Right ventricle myocardium superior (tissue), 1 donor: Measurements from ENCODE around the gene DMD. TPM values are rescaled to one million over a fixed set of nuclear protein-coding genes. Genes with fewer than 3 reads are reported as not detected.
"Not testable (repeated sequence)": the region's sequence is repeated elsewhere in the genome, so short reads cannot be mapped to it uniquely, and the experiment has no call there.

Source experiments
- ATAC-seq: fragments of 200-7000 bp; cut with Tn5 transposase; one replicate; pipeline ENCODE4 v1.9.1; 2020; ENCODE audit warnings: mild to moderate bottlenecking; ENCODE audit not compliant: poor library complexity
- DNase-seq: peaks from one replicate; pipeline ENCODE4 v3.0.0-alpha.2; 2020
- intact Hi-C: fragments of 100-400 bp; cut with DNase I; formaldehyde crosslinking; loops from one replicate; pipeline ENCODE4 v1.11.2; 2022
- long read RNA-seq: library from polyadenylated mRNA; unstranded; transcript quantifications from one replicate; pipeline ENCODE4 v2.0.0, GENCODE V29; 2021
- total RNA-seq: library from RNA; stranded (reverse); fragmentation: NEBNext Ultra II Directional; extraction: Animal tissue kit (Norgen Biotek cat#: 25700); gene quantifications from one replicate; pipeline ENCODE4 v1.2.1, GENCODE V29; 2021
- donor health status: DM: no; HTN: yes; CAD: no; lungs with severe emphysema.

DMD gene
- 135 TPM for total RNA-seq
- long read RNA-seq, full-length matches to known transcripts: 4 of 43 reads
- long read RNA-seq, partial matches to known transcripts: 29 of 43 reads
- long read RNA-seq, other reads (novel, unspliced or antisense): 10 of 43 reads

DNA sequence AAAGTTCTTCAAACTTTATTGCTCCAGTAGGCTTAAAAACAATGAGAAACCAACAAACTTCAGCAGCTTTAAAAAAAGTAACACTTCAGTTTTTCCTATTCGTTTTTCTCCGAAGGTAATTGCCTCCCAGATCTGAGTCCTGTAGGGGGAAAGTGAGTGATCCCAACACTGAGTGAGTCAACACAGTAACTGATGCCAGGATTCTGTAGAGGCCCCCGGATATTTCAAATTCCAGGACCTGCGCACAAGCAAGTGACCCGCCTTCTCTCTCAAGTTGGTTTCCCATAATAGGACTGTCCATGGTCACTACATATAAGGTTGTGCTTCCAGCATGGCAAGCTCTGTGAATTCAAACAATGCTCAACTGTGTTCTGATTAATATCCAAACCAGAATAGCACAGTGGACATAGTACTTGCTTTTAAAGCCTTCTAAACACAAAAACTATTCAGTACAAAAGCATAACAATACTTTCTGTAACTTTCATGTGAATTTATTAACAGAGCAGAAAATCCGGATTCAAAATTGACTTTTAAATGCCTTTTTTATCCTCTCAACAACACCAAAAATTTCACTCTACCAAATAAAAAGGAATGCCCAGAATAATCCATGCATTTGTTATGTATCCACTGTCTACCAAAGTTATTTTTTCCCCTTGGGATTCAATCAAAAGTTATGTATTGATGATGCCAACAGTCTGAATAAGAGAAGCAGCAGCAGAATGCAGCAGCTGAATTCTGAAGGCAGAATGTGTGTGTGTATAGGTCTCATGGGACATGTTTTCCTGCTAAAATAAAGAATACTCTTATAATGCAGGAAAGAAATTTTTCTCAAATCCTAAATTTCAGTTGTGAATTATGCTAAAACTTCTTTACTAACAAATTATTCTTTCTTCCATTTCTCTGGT lies at the start of gene DMD:
DMD (minus strand) TSS at position 194 of the 905 bp plus-strand sequence. CDS start 237 bp downstream, outside the sequence.
- intact Hi-C loops: no loop called here
- DNase-seq (peak; percentile 43), ATAC-seq (peak; percentile 96)

GRCh38 chrX:33252306-33252825 lies 41.0 kb upstream of the DMD start:
- intact Hi-C loops: no loop called here
- DNase-seq: no peak
- ATAC-seq: no peak

GRCh38 chrX:33218819-33219218 lies 7.5 kb upstream of the DMD start:
- ATAC-seq (no peak), DNase-seq (no peak)
- intact Hi-C loops: no loop called here

- intact Hi-C loops: no loop called here
- DNase-seq: no peak
- peak; percentile 44 for ATAC-seq
Measured at GRCh38 chrX:33210156-33210555, 1.2 kb downstream of the DMD start.

DNA sequence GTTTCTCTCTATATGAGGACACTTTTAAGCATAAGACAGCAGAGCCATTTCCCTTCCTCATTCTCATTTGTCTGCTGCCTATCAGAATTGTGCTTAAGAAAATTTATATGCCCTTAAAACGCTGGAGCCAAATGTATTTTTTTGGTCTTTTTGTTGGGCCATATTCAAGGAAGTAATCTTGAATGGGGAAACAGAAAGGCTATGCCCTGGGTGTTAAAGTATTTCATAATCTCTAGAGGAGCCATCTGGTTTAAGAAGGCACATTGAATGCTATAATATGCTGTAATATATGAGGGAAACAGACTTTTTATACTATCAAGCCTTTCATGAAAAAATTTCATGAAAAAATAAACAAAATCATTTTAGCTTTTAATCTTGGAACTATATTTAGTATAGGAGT lies 4.3 kb downstream of the DMD start:
- intact Hi-C loops: no loop called here
- ATAC-seq (no peak), DNase-seq (no peak)

DNA sequence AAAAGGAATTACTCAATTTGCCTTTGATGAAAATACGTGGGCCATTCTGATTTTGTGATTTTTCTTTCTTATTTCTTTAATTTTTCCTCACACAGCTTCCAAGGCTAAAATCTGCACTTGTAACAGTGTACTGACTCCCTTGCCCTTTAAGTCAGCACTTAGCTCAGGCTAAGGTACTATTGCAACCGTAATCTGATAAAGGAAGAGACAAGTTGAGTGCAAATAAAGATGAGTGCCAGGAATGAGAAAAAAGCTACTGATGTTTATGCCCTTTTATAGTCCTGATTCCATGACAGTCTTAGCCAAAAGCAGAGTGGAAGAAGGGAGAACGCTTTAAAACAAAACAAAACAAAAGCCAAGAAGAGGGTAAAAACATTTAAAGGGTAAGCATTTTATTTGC lies 6.0 kb downstream of the DMD start:
- ATAC-seq (no peak), DNase-seq (no peak)
- intact Hi-C loops: no loop called here

DNA sequence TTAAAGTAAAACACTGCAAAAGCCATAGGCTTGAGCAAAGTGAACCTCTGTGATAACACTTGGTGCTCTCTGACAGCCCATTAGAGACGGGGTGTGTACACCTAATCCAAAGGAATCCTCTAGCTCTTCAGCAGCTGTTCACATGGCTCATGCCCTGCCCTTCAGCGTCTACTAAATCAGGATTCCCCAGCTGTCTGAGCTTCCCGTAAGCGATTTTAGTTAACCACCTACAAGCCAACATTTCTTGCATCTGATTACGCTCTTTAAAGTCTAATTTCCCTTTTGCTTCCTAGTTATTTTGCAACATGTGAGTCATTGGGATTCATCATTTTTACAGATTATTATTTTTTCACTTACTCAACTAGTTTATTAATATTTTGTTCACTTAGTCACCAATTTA lies 6.5 kb downstream of the DMD start:
- DNase-seq (no peak), ATAC-seq (peak; percentile 62)
- intact Hi-C loops: no loop called here

DNA sequence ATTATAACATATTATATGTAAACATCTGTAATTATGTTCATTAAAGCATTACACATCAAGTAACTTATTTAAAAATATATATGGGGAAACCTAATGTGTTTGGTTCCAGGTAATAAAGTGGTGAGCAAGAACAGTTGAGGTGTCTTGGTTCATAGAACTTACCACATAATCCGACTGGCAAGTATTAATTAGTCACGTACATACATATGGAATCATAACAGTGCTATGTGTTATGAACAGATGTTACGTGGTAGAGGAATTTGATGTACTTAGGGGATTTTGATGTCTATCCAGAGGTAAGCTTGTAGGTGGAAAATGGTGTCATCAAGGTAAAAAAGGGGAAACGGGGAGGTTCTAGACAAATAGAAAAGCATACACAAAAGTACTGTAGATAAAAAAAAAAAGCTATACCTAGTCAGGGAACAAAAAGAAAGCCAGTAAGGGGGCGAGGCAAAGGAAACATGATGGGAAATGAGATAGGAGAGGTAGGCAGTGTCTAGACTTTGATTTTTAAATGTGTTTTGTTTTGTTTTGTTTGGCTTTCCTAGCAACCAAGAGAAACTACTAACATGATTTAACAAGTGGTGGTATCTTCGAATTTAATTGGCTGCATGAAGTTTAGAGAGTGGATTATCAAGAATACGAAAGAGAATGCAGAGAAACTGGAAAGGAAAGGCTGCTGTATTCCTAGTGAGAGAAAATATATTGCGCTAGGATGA lies 12.6 kb downstream of the DMD start:
- ATAC-seq (no peak), DNase-seq (no peak)
- intact Hi-C loops: no loop called here

DNA sequence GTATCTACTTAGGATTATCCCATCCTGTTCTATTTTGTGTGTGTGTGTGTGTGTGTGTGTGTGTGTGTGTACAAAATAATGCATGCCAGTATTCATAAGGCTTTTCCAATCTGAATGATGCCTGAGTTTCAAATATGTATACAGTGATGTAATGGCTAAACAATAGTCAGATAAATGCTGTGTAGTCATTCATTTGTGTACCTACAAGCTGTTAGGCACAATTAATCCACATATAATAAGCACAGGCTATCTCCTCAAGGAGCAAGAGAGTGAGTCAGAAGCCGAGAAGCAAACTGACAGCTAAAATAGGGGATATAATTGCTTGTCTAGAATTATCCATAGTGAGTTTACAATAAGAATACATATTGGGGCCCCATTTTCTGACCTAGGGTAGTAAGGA lies 15.7 kb downstream of the DMD start:
- intact Hi-C loops: no loop called here
- peak; percentile 20 for ATAC-seq
- DNase-seq: no peak

DNA sequence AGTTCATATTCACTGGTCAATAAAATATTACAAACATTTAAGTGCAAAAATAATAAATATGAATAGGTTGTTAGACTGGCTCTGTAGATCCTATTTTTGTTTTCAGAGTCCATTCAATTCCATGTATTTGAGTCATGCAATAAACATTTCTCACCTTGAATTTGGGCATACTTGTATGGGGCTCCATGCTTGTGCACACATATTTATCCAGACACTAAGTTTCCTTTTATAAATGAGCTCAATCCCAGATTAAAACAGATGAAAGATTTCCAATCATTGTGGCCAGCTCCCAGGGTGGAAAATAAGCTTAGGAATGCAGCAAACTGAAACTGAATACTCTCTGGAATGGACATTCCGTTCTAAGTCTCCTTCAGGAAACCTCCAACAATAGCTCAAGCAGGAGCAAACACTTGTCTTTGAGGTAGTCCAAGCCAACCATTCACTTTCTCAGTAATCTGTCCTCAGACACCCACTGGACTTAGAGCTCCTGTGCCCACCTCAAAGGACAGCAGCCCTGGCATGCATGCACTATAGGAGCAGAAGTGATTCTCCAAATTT lies 16.4 kb downstream of the DMD start:
- peak; percentile 43 for ATAC-seq

DNA sequence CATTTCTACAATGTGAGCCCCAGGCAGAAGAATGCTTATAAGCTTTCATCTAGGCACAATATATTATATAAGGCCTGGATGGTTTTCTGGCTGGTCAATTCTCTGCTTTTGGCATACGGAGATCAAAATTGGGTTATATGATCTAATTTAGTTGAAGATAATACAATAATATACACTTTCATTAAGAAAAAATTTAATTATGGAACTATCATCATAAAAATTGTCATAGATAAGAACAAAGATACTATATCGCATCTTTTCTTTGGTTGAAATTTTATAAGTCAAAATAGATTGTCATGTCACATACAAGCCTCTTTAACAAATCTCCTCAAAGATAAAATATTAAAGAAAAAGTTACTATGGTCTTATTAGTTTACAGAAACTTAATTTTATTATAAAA lies 17.1 kb downstream of the DMD start:
- ATAC-seq (no peak), DNase-seq (no peak)
- intact Hi-C loops: no loop called here

More for the DNA sequence above, 16.4 kb downstream of the DMD start:
- intact Hi-C loops: no loop called here
- no peak for DNase-seq

DNA sequence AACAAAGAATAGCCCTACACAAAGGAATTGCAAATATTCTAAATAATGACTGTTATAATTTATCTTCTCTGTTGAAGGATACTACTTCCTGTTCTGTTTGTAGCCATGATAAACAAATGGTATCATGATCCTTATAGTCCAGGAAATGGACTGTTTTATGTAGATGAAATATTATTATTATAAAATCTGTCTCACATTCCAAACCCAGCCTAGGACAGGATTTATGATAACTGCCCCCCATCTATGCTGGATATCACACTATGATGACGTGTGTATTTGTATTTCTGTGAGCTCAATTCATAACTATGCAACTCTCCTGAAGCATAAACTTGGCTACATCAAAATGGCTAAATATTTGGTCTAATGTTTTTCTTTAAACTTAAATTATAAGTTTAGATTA lies 21.3 kb downstream of the DMD start:
- ATAC-seq: no peak
- no peak for DNase-seq
- intact Hi-C loops: no loop called here

DNA sequence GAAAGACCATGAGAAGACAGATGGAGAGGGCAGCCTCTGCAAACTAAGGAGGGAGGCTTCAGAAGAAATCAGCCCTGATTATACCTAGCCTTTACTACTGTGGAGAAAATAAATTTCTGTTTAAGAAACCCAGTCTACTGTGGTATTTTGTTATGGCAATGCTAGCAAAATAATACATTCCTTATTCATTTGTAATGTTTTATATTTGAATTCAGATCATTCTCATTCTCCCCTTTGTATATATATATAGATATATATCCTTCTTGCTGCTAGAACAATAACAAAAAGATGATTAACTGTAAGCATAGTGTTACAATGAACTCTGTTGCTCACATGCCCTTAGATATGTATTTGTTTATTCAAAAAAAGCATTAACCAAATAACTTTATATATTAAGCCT lies 22.5 kb downstream of the DMD start:
- intact Hi-C loops: no loop called here
- ATAC-seq: no peak

GRCh38 chrX:33188286-33188685 lies 23.1 kb downstream of the DMD start:
- no peak for DNase-seq
- intact Hi-C loops: no loop called here
- ATAC-seq: no peak

More for the DNA sequence above, 22.5 kb downstream of the DMD start:
- no peak for DNase-seq

GRCh38 chrX:33184803-33185202 lies 26.5 kb downstream of the DMD start:
- DNase-seq, ATAC-seq, intact Hi-C loops: not testable (repeated sequence)

DNA sequence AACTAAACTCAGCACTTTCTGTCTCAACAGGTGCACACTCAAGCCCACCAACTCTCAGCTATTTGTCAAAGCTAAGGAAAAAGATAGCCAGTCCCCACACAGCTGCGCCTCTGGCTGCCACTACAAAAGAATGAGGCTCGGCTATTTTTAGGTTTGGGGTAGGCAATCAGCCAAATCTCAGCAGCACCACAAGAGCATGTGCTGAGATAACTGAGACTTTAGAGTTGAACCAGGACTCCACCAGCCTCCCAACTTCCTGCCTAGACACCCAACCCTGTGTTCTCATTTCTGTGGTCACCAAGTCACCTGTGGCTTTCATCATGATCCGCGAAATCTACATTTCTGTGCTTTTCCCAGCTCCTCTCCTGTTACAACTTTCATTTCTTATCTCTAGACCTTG lies 28.0 kb downstream of the DMD start:
- DNase-seq (peak; percentile 39), ATAC-seq (peak; percentile 90)
- intact Hi-C loops: no loop called here

DNA sequence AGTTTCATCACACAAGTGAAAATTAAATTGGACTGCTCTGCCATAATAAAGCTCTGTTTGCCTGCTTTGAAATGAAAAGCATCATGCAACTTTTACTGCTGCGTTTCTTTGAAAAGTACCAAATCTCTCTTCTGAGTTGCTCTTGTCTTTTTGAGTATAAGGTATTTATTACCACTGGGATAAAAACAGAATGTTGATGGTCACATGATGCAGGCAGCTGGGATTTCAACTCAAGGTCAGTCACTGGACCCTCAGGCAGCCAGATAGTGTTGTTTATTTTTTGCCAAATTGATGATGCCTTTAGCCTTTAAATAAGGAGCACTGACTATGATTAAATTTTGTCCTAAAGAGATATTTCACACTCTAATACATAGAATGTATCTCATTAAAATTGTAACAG lies 32.7 kb downstream of the DMD start:
- intact Hi-C loops: no loop called here
- ATAC-seq (no peak), DNase-seq (no peak)

DNA sequence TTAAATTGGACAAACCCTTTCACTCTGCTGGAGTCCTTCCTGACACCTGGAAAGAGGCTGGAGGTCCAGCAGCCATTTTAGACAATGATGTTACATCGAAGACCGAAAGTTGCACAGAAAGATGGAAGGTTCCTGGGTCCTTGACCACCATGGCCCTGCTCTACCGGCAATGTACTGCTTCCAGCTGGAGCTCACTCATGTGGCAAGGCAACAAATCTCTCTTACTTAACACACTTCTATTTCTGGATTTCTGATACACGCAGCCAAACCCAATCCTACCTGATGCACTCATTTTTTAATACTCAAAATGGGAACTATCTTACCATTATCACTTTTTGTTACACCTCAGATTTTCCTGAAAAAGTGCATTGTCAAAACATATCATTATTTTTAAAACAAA lies 33.1 kb downstream of the DMD start:
- intact Hi-C loops: no loop called here
- peak; percentile 49 for ATAC-seq
- no peak for DNase-seq

DNA sequence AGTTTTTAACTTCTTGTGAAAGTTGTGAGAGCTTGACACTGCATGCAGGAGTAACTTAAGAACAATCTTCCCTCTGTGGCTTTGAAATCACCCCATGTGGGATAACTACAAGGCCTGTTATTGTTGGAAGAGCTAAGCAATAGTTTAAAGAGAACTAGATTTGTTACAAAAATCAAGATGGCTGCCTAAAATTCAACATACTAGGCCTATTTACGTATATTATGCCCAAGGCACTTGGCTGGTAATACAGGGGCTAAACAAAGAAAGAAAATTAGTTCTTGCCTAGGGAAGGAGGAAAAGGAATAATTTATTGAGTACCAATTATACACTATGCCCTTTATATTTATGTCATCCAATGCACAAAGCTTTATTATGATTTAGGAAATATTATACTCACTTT lies 36.1 kb downstream of the DMD start:
- no peak for ATAC-seq
- intact Hi-C loops: no loop called here
- DNase-seq: no peak
